GM21423 (cell line): ENCODE results near the gene BBS4.
"Not testable (repeated sequence)": the region's sequence is repeated elsewhere in the genome, so short reads cannot be mapped to it uniquely, and the experiment has no call there.

Source experiments
- ATAC-seq: cut with Tn5 transposase; IDR thresholded peaks from one replicate; pipeline ENCODE4 v1.9.1; 2021; ENCODE audit warnings: mild to moderate bottlenecking, moderate library complexity; ENCODE audit not compliant: unreplicated experiment

BBS4 gene

DNA sequence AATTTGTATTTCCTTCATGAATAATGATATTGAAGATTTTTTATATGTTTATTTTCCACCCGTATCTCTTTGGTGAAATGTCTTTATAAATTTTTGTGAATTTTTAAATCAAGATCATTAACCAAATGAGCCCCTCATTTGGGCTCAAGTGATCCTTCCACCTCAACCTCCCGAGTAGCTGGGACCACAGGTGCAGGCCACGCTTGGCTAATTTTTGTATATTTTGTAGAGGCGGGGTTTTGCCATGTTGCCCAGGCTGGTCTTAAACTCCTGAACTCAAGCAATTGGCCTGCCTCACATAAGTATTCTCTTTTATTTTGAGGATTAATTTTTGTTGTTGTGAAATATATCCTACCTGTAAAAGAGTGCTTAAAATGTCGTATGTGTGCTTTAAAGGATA lies 4.9 kb downstream of the BBS4 start:
- no peak for ATAC-seq

DNA sequence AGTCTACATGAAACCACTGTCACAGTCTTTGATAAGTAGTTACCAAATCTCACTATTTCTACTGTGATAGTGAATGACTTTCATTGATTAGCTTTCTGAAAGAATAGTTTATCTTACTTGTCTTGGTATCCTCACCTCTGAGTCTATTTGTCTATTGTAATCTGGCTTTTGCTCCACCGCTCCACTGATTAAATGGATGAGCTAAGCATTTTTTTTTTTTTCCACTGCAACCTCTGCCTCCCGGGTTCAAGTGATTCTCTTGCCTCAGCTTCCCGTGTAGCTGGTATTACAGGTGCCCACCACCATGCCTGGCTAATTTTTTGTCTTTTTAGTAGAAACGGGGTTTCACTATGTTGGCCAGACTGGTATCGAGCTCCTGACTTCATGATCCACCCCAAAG lies 12.9 kb downstream of the BBS4 start:
- no peak for ATAC-seq

DNA sequence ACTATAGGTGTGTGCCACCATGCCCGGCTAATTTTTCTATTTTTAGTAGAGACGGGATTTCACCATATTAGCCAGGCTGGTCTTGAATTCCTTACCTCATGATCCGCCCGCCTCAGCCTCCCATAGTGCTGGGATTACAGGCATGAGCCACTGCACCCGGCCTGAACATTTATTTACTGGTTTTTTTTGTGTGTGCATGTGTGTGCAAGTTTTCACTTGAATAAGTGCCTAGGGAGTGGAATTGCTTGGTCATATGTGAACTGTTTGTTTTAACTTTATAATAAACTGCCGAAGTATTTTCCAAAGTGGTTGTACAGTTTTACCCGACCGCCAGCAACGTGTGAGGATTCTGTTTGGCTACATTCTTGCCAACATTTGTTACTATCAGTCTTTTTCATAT lies 14.1 kb downstream of the BBS4 start:
- no peak for ATAC-seq

DNA sequence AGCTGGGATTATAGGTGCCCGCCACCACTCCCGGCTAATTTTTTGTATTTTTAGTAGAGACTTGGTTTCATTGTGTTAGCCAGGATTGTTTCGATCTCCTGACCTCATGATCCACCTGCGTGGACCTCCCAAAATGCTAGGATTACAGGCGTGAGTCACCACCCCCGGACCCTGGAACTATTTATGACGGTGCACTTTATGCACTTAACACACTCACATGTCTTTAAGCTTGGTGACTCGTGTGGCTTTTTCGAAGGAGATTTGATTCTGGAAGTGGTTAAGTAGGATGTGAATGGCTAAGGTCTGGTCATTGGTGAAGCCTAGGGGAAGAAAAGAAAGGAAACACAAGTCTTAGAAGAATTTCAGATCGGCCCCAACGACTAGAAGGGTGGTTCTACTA lies 20.3 kb downstream of the BBS4 start:
- ATAC-seq, result no peak

DNA sequence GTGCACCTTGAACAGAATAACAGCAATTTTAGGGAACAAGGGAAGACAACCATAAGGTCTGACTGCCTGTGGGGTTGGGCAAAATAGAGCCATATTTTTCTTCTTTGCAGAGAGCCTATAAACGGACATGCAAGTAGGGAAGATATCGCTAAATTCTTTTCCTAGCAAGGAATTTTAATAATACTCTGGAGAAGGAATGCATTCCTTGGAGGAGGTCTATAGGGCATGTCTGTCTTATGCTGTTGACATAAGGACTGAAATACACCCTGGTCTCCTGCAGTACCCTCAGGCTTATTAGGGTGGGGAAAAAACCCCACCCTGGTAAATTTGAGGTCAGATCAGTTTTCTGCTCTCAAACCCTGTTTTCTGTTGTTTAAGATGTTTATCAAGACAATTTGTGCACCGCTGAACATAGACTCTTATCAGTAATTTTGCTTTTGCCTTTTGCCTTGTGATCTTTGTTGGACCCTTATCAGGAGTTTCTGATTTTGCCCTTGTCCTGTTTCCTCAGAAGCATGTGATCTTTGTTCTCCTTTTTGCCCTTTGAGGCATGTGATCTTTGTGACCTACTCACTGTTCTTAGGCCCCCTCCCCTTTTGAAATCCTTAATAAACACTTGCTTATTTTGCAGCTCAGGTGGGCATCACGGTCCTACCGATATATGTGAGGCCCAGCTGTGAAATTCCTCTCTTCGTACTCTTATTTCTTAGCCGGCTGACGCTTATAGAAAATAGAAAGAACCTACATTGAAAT lies 22.7 kb downstream of the BBS4 start:
- not testable (repeated sequence) for ATAC-seq

DNA sequence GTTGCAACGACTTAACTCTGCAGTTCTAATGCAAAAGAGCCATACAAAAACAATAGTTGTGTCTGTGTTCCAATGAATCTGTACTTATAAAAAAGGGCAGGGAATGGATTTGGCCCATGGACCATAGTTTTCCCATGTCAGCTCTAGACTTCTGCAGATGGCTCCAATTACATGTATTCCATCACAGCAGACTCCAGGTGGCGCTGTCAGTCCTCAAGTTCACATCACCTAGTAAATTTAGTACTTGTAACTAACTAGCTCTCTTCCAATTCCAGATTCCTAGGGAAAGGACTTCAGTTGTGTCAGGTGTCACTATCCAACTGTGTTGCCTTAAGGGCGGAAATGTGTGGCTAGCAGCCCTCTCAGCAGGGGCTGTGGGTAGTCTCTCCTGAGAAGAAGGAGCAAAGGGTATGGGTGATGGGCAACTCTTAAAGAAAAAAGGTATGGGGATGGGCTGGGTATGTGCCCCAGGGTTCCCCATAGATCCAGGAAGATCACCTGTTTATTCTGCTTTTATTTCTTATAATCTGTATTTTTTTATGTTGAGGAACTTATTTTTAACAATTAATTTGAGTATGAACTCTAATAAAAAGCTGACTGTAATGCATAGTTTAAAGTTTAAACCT lies 36.2 kb downstream of the BBS4 start:
- ATAC-seq, result no peak

DNA sequence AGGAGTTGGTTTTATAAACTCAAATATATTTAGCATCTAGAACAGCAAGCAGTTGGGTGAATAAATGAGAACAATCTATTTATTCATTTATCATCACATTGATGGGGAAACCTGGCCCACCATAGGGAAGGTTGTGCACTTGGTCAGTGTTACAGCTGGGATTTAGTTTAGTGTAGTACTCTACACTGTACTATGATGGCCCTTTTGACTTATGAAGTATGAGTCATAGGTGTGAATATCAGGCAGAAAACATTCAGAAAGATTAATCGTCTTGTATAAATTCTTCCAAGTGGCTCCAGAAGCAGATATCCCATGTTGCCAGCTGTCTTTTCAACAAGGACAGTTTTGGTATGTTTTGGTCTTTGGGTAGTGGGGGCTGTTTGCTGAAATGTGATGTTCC lies 38.0 kb downstream of the BBS4 start:
- ATAC-seq, result no peak

DNA sequence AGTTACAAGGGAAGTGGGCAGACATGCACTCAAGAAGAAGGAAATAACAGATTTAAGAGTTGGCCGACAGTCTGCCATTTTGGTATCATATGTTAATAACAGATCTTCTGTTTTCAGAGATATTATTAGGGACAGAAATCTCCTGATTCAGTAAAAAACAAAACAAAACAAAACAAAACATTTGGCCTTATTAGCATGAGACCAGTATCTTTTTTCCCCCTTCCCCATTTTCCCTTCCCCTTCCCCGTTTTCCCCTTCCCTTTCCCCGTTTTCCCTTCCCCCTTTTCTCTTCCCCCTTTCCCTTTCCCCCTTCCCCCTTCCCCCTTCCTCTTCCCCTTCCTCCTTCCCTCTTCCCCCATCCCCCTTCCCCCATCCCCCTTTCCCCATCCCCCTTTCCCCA lies 39.4 kb downstream of the BBS4 start:
- no peak for ATAC-seq

DNA sequence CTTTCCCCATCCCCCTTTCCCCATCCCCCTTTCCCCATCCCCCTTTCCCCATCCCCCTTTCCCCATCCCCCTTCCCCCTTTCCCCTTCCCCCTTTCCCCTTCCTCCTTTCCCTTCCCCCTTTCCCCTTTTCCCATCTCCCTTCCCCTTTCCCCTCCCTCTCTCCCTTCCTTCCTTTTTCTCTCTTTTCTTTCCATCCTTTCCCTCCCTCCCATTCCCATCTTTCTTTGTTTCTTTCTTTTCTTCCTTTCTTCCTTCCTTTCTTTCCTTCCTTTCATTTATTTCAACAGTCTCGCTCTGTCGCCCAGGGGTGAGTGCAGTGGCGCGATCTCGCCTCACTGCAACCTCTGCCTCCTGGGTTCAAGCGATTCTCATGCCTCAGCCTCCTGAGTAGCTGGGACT lies 39.8 kb downstream of the BBS4 start:
- ATAC-seq, result not testable (repeated sequence)

DNA sequence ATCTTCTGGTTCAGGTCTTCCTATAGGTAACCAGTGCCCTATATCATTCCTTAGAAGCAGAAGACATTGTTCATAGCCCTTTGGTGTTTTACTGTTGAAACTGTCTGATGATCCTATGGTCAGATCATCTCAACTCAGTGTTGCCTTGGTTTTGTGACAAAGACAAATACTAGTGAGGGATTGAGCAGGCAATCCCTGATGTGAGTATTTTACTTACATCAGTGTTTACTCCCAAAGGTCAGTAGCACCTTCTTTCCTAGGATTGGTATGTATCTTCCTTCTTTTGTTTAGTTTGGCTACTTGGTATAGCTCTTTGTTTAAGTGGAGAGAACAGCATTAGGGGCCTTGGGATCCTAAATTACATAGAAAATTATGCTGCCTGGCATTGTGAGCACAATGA lies 41.1 kb downstream of the BBS4 start:
- ATAC-seq, result no peak

DNA sequence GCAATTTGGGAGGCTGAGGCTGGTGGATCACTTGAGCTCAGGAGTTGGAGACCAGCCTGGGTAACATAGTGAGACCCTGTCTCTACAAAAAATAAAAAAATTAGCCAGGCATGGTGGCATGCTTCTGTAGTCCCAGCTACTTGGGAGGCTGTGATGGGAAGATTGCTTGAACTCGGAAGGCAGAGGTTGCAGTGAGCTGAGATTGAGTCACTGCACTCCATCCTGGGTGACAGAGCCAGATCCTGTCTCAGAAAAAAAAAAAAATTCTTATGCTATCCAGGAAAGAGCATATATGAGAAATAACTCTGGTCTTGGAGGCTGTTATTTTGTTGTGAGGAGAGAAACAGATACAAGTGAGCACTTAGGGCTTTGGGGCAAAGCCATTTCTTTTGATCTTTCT lies 42.2 kb downstream of the BBS4 start:
- ATAC-seq, result not testable (repeated sequence)

DNA sequence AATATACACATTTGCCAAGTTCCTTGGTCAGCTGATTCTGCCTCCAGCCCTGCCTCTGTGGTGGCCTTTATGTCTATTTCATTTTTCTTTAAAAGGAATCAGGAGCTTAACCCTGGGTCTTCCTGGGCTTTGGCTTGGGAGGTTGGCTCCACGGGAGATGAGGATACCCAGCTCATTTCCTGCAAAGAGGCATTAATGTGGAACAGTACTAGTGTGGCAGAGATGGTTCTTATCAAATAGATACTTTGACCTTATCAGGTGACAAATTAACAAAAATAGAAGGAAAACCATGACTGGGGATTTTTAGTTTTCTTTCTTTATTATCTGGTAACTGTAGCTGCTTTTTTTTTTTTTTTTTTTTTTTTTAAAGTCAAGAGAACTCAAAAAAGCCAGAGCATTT lies 42.8 kb downstream of the BBS4 start:
- ATAC-seq, result no peak

DNA sequence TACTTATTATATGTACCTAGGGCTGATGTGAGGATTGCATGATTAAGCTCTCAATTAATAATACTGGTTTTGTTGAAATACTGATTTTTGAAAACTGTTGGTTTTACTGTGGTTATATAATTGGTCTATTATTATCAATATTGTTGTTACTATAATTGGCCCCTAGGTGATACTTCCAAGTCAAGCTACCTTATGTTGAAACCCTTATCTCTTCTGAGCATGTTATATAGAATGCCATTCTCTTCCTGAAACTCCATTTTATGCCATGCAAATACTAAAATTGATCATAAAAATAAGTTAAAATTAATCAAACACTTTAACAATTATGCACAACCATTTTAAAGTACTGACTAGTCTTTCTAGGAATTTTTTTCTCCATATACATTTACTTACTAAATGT lies 46.1 kb downstream of the BBS4 start:
- no peak for ATAC-seq

DNA sequence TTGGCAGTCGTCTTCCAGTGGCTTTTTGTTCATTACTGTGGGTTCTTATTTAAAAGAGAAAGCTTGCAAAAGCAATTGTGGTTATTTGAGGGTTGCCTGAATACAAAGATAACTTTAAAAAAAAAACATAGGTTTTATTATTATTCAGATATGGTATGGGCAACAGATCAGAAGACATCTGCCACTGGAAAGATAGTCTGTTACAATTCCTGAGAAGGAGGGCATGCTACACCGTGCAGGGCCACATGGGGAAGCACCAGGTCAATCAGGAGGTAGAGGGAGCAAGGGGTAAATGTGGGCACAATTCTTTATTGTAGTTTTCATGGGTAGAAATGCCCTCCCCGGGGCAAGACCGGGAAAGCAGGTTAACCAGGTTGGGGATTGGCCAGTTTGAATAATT lies 46.5 kb downstream of the BBS4 start:
- no peak for ATAC-seq

DNA sequence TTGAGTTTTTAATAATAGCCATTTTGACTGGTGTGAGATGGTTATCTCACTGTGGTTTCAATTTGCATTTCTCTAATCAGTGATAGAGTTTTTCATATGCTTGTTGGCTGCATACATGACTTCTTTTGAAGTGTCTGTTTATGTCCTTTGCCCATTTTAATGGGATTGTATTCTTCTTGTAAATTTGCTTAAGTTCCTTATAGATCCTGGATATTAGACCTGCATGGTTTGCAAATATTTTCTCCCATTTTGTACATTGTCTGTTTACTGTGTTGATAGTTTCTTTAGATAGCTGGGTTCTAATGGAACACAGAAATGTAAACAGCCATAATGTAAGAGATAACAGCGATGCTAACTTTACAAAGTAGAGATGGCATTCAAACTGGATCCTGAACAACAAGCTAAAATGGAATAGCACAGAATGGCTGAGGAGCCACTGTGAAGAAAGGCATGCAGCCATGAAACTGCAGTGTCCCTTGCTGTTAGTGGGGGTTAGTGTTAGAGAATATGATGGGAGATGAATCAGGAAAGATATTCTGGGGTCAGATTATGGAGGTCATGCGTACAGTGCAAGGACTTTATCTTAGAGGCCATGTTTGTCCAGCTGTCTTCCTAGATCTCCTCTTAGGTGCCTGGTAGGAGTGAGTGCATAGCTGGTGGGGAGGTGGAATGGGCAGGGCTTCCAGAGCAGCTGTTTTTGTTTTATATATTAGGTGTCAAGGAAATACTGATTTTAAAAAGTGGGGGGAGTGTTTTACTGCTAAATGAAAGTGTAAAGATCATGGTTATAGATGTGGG lies 48.1 kb downstream of the BBS4 start:
- no peak for ATAC-seq

DNA sequence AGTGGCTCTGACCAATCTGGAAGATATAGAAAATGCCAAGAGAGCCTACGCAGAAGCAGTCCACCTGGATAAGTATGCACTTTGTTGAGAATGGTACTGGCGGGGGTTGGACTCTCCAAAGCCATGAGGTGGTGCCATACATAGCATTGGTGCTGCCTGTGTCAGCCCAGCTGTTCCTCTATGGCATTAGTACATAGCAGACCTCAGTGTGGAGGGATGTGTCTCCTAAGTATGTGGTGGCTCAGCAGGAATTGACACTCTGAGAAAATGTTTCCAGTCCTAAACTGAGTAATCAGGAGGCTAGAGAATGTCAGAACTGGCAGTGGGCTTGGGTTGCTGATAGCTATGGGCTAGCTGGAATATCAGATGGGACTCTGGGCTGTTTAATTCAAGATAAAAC lies 49.1 kb downstream of the BBS4 start:
- no peak for ATAC-seq

DNA sequence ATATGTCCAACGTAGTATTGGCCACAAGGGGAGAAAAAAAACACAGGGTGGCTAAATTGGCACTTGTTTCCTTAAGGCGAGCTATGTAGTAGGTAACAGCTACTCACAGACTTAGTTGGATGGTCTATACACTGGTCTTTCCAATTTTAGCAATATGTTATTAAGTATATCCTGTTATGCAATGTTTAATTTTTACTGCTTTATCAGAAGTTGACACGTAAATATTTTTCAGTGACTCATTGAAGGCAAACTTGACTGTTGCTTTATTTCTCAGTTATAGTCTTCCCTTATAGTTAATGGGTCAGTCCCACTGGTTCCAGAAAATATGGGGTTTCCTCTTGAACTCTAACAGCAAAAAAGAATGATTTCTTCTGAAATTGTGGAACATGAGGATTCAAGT lies 51.1 kb downstream of the BBS4 start:
- ATAC-seq, result no peak

DNA sequence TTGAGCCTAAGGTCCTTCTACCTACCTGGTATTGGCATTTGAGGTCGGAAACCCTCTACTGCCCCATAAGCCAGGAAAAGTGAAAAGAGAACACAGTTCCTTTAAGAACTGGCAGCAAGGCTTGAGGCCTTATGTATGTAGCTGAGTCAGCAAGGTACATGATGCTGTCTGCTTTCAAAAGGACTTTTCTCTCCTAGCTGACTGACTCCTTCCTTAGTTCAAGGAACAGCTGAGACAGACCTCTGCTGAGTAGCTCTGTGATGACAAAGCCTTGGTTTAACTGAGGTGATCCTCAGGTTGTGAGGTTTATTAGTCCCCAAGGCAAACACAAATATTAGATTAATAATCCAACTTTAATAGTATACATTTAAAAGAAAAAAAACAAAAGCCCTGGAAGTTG lies 51.7 kb downstream of the BBS4 start:
- no peak for ATAC-seq

DNA sequence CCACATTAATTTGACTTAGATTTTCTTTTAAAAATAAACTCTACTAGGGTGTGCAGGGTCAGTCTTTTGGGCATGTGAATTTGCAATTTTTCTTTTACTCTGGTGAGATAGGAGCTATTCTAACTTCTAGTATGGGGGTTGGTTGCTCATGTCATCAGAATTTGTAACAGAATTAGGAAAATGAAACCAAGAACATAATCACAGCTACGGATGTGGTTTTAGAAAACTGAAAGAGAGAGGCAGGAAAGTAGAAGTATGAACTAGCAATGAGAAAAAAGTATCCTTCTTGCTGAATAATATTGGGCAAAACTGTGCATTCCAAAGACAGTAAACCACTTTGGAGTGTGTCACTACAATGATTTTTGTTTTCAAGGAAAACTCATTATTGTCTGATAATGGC lies 54.2 kb downstream of the BBS4 start:
- ATAC-seq, result peak; percentile 71

DNA sequence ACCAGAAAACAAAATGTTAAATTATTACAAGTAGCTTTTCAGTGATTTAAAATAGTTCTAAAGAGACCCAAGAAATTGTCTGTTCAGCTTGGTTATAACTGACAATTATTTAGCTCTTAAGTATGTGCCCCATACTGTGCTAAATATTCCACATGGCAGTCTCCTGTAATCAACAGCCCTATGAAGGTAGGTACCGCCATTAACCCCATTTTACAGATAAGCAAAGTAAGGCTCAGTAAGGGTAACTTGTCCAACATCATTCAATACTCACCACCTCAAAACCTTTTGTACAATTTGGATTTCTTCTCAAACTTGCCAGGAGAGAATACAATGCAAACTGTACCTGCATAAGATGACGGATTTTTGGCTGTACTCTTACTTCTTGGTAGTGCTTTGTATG lies 63.7 kb downstream of the BBS4 start:
- ATAC-seq, result no peak

DNA sequence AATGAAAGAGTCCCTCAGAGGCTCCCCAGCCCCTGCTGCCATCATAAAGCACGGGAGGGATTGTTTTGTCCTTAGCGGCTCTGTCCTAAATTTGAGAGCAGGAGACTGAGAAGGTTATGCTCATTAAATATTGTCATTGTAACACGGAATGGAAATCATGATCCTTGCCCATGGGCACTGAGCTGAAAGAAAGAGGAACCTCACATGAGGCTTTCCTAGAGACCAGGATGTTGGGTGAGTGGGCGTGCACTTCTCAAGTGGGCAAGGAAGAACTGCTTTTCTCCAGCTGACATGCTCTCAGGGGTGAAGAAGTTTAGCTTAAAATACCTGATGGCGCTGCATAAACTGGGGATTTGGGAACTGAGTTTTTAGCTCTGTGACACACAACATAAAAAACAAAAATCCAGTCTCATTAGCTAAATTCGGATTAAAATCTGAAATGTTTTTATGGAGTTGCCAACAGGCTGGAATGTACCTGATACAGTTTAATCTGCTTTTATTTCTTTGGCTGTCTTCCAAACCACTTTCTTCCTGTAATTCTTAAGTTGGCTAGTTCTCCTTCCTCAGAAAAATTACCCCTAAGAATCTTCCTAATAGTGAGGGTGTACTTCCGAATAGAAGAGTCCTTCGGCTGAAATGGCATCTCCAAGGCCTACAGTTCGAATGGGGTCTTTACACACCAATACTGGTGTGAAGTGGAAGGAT lies 65.9 kb downstream of the BBS4 start:
- ATAC-seq, result no peak
